Astrocyte (in vitro differentiated cells and primary cell): ENCODE results near the gene ELMO1.

Source experiments
- CTCF ChIP-seq: IDR thresholded peaks from 2 replicates; pipeline ENCODE4 v1.5.1; 2011; ENCODE audit warnings: low read depth, mild to moderate bottlenecking, inconsistent platforms, low read length, moderate library complexity; ENCODE audit not compliant: insufficient read depth
- EZH2 ChIP-seq: IDR thresholded peaks from 2 replicates; pipeline ENCODE4 v1.6.1; 2012; ENCODE audit warnings: mild to moderate bottlenecking, low read length, inconsistent platforms; ENCODE audit not compliant: insufficient read depth

GRCh38 chr7:37309493-37309892 is 139.2 kb downstream of the ELMO1 start:
- TF ChIP-seq CTCF, result no peak
- TF ChIP-seq EZH2, result no peak
